ENCODE results near the gene RAC3. TPM values are rescaled to one million over a fixed set of nuclear protein-coding genes. Genes with fewer than 3 reads are reported as not detected.
A peak's percentile ranks its signal among the peaks of the same experiment; 100 is the strongest.

RAC3 gene
- total and polyA plus RNA-seq, 2 donors: 5.9 to 10.4 TPM

DNA sequence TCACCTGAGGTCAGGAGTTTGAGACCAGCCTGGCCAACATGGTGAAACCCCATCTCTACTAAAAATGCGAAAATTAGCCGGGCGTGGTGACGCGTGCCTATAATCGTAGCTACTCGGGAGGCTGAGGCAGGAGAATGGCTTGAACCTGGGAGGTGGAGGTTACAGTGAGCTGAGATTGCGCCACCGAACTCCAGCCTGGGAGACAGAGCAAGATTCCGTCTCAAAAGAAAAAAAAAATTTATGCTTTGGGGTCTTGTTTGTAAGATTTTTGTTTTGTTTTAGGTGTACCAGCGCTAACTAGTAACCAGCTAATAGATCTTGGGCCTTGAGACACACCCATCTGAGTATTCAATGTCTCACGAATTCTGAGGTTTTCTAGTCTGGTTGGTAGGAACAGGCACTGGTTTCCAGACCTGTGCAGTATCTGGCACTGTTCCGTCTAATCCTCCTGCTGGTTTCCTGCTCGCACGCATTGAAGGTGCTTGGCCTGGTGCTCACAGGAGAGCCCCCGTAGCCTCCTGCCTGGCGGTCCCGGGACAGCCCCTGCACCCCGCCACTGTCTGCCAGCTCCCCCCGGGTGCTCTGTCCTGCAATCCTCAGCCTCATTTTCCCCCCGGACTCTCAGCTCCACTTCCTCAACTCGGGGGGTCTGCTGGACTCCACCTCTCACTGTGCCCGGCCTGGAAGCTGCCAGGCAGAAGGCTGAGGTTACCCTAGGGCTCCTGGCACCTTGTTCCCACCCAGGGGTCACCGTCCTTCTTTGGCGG, 44.7 kb downstream of the RAC3 start:
- Histone ChIP-seq H3K36me3 (ENCODE audit: insufficient read depth) (peaks cover 3% of the 10 kb centered on the region), H3K4me3 (ENCODE audit: low read depth, low read length) (no peak overlapping the region), H3K27ac (ENCODE audit: low read depth) (no peak overlapping the region), H3K4me1 (ENCODE audit: insufficient read depth) (no peaks in the 10 kb centered on the region)
- 80% methylated on average over 25 of the region's 25 CpGs for WGBS
- no peak for DNase-seq (ENCODE audit: extremely low spot score)

DNA sequence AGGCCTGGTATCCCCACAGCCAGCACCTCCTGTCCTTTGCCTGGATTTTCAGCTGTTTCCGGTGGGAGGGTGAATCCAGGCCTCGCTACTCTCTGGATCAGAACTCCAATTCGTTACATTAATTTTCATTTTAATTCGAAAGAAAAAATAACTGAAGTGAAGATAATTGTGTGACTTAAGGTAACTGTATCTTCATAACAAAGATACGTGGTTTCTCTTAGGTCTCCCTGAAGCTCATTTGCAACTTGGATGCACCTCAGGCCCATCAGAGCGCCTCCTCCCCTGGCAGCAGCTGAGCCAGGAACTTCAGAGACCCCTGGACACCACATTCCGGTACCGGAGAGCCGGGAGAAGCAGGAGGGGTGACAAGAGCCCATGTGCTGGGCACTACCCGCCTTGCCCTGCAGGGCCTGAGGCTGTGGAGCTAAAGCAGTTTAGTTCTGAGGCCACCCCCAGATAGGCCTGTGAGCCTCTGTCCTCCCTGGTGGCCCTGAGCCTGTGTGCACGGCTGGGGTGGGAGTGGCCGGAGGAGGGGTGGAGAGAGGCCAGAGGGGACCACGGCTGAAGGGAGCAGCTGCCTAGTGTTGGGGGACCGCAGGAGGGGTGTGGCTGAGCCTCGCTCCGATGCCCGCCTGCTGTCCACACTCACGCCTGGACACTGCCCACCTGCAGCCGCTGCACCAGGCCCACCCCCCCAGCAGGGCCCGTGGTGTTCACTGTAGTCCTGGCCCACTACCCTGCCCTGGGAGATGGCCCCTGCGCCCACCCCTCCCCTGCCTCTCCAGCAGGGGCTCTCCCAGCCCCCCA, 45.5 kb downstream of the RAC3 start:
- H3K4me3 ChIP-seq (ENCODE audit: low read depth, low read length): no peak overlapping the region
- H3K27ac ChIP-seq (ENCODE audit: low read depth): no peak overlapping the region
- no peak for DNase-seq (ENCODE audit: extremely low spot score)
- peaks cover 6% of the 10 kb centered on the region for H3K36me3 ChIP-seq (ENCODE audit: insufficient read depth)
- no peaks in the 10 kb centered on the region for H3K4me1 ChIP-seq (ENCODE audit: insufficient read depth)
- WGBS: 56% methylated on average over 21 of the region's 21 CpGs

DNA sequence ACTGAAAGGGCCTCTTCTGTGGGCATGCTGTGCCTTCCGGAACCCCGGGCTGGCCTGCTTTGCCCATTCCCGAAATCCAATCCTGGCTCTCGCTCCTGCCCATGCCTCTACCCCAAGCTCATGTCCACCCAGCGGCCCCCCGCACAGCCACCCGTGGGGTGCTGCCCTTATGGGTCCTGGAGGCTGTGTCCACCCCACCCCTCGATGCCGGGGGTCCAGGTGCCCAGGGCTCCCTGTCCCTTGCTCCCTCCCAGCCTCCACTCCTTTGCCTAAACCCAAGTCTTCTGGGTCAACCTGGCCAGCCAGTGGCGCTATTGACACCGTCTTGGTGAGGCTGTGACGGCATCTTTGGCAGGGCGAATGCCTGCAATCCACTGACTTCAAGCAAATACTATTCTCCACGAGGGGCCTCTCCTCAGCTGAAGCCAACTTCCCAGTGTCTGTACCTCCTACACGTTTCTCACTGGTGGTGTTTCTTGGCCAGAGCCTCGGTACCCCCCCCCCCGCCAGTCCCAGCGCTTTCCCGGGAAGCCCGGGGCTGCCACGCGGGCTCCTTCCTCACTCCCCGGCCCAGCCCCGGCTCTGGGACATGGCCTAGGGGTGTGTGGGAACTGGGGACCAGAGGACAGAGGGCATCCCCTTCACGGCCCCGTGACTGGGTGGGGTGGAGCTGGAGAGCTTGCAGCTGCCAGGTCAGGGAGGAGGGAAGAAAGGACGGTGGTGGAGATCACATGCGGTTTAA, 46.3 kb downstream of the RAC3 start:
- H3K27ac ChIP-seq (ENCODE audit: low read depth): no peak overlapping the region
- H3K4me1 ChIP-seq (ENCODE audit: insufficient read depth): no peaks in the 10 kb centered on the region
- 61% methylated on average over 28 of the region's 28 CpGs for WGBS
- peaks cover 12% of the 10 kb centered on the region for H3K36me3 ChIP-seq (ENCODE audit: insufficient read depth)
- no peak overlapping the region for H3K4me3 ChIP-seq (ENCODE audit: low read depth, low read length)
- DNase-seq (ENCODE audit: extremely low spot score): peak; percentile 15

GRCh38 chr17:82078433-82078832, 47.0 kb downstream of the RAC3 start:
- no peak for DNase-seq (ENCODE audit: extremely low spot score)
- Histone ChIP-seq H3K4me1 (ENCODE audit: insufficient read depth) (no peaks in the 10 kb centered on the region), H3K36me3 (ENCODE audit: insufficient read depth) (peaks cover 14% of the 10 kb centered on the region), H3K27ac (ENCODE audit: low read depth) (no peak overlapping the region), H3K4me3 (ENCODE audit: low read depth, low read length) (no peak overlapping the region)
- WGBS: 93% methylated on average over 18 of the region's 18 CpGs

GRCh38 chr17:82079001-82079677, 47.7 kb downstream of the RAC3 start:
- H3K27ac ChIP-seq (ENCODE audit: low read depth): no peak overlapping the region
- H3K4me1 ChIP-seq (ENCODE audit: insufficient read depth): no peaks in the 10 kb centered on the region
- no peak overlapping the region for H3K4me3 ChIP-seq (ENCODE audit: low read depth, low read length)
- H3K36me3 ChIP-seq (ENCODE audit: insufficient read depth): peaks cover 21% of the 10 kb centered on the region
- DNase-seq (ENCODE audit: extremely low spot score): no peak
- WGBS: 92% methylated on average over 47 of the region's 47 CpGs

DNA sequence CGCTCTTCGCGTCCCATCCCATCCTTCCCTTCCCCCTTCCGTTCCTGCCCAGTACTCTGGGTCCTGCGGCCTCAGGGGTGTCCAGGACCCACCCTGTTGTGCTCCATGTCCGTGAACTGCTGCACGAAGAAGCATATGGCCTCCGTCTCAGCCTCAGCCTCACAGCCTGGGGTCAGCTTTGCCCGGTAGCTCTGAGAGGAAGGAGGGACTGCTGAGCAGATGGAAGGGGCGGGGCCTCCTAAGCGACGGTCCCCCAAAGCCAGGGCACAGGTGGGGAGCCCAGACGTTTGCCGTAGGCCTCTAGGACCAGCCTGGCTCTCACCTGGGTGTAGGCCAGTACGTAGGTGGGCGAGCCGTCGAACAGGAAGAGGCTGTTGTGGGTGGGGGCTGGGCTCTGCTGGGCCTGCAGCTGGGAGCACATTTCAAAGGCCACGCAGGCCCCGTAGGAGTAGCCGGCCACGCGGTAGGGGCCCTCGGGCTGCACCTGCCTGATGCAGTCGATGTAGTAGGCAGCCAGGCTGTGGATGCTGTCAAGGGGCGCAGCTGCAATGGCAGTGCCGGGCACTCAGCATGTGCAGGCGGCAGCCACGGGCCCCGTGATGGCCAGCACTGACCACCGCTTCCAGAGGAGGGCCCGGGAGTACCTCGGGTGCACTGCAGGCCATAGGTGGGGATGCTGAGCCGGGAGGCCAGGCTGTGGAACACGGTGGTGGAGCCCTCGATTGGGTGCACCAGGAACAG, 48.7 kb downstream of the RAC3 start:
- 88% methylated on average over 36 of the region's 36 CpGs for WGBS
- Histone ChIP-seq H3K36me3 (ENCODE audit: insufficient read depth) (peaks cover 23% of the 10 kb centered on the region), H3K27ac (ENCODE audit: low read depth) (no peak overlapping the region), H3K4me1 (ENCODE audit: insufficient read depth) (no peaks in the 10 kb centered on the region), H3K4me3 (ENCODE audit: low read depth, low read length) (no peak overlapping the region)
- DNase-seq (ENCODE audit: extremely low spot score): no peak

DNA sequence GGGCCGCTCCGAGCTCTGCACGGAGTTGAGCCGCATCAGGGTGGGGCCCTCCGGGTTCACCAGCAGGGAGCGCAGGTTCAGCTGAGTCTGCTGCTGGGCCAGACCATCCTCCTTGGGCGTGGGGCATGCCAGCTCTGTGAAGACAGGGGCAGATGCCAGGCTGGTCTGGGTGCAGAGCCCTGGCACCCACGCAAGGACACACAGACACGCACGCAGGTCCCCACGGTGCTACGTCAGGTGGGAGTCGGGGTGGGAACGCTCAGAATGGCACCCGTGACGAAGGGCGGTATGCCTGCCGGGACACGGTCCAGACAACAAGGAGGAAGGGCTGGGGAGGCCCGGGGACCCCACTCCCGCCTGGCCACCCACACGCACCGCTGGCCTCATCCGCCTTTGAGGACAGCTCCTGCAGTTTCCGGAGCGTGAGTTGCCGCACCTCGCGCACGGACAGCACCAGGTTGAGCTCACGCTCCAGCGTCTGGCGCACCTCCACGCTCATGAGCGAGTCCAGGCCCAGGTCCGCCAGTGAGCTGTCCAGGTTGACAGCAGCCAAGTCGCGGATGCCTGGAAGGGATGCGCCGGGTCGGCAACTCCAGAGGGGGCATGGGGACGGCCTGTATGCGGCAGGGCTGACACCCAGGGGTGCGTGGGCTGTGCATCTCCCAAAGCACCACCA, 49.4 kb downstream of the RAC3 start:
- Histone ChIP-seq H3K4me3 (ENCODE audit: low read depth, low read length) (no peak overlapping the region), H3K36me3 (ENCODE audit: insufficient read depth) (peaks cover 28% of the 10 kb centered on the region), H3K27ac (ENCODE audit: low read depth) (no peak overlapping the region), H3K4me1 (ENCODE audit: insufficient read depth) (no peaks in the 10 kb centered on the region)
- no peak for DNase-seq (ENCODE audit: extremely low spot score)
- 92% methylated on average over 44 of the region's 44 CpGs for WGBS

DNA sequence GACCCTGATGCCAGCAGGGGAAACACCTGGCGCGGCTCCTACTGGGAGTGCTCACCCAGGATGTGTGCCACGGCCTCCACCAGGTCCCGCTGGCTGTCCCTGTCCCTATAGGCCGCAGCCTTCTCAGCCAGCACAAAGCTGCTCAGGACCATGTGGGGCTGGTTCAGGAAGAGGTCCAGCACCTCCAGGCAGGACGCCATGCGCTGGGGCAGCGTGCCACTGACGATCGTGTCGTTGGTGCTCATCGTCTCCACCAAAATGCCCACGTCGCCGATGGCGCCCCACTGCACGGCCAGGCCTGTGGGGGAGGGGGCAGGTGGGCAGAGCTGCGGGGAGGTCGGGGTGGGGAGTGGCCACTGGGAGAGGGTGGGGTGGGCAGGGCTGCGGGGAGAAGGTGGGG, 50.1 kb downstream of the RAC3 start:
- Histone ChIP-seq H3K36me3 (ENCODE audit: insufficient read depth) (peaks cover 32% of the 10 kb centered on the region), H3K4me1 (ENCODE audit: insufficient read depth) (no peaks in the 10 kb centered on the region), H3K27ac (ENCODE audit: low read depth) (no peak overlapping the region), H3K4me3 (ENCODE audit: low read depth, low read length) (no peak overlapping the region)
- 89% methylated on average over 20 of the region's 20 CpGs for WGBS
- DNase-seq (ENCODE audit: extremely low spot score): no peak

DNA sequence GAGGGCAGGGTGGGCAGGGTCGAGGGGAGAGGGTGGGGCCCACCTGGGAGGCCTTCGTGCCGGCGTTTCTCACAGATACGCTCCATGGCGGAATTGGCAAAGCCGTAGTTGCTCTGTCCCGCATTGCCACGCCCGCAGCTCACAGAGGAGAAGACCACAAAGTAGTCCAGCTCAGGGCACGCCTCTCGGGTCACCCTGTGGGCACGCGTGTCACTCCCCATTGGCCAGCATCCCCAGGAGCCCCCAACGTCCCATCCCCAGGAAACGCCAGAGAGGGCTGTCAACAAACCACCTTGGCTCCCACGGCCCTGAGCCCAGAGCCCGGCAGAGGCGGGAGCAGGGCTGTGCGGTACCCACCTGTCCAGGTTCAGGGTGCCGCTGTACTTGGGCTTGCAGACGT, 50.5 kb downstream of the RAC3 start:
- WGBS: 87% methylated on average over 22 of the region's 22 CpGs
- no peak overlapping the region for H3K27ac ChIP-seq (ENCODE audit: low read depth)

GRCh38 chr17:82082456-82082855, 51.0 kb downstream of the RAC3 start:
- DNase-seq (ENCODE audit: extremely low spot score): no peak
- no peak overlapping the region for H3K4me3 ChIP-seq (ENCODE audit: low read depth, low read length)
- 94% methylated on average over 19 of the region's 19 CpGs for WGBS
- H3K36me3 ChIP-seq (ENCODE audit: insufficient read depth): peaks cover 35% of the 10 kb centered on the region
- no peaks in the 10 kb centered on the region for H3K4me1 ChIP-seq (ENCODE audit: insufficient read depth)
- H3K27ac ChIP-seq (ENCODE audit: low read depth): no peak overlapping the region

More for the DNA sequence above, 50.5 kb downstream of the RAC3 start:
- no peak overlapping the region for H3K4me3 ChIP-seq (ENCODE audit: low read depth, low read length)
- peaks cover 32% of the 10 kb centered on the region for H3K36me3 ChIP-seq (ENCODE audit: insufficient read depth)
- DNase-seq (ENCODE audit: extremely low spot score): no peak
- no peaks in the 10 kb centered on the region for H3K4me1 ChIP-seq (ENCODE audit: insufficient read depth)

DNA sequence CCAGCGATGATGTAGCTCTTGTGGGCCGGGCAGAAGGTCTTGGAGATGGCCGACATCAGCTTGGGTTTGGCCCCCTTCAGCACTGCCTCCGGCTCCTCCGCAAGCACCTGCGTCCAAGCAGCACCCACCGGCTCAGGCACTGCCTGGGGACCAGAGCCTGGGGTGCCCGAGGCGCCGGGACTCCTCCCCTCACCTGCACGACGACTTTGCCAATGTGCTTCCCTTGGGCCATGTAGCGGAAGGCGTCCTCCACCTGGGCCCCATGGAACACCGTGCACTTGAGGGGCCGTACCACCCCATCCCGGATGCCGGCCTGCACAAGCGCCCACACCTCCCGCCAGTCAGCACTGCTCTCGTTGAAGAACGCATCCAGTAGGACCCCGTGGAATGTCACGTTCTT, 51.5 kb downstream of the RAC3 start:
- no peak for DNase-seq (ENCODE audit: extremely low spot score)
- Histone ChIP-seq H3K4me1 (ENCODE audit: insufficient read depth) (no peaks in the 10 kb centered on the region), H3K27ac (ENCODE audit: low read depth) (no peak overlapping the region), H3K4me3 (ENCODE audit: low read depth, low read length) (no peak overlapping the region), H3K36me3 (ENCODE audit: insufficient read depth) (peaks cover 36% of the 10 kb centered on the region)
- 93% methylated on average over 24 of the region's 24 CpGs for WGBS

Measured in urinary bladder (tissue), 4 donors.